Activated CD8-positive, alpha-beta memory T cell treated with anti-CD3 and anti-CD28 coated beads, Interleukin-2, amount 10 ng/mL, durations not matched to agents 7 days and 5 days (primary cell): ENCODE measurements around the gene BANP. TPM values are rescaled to one million over a fixed set of nuclear protein-coding genes. Genes with fewer than 3 reads are reported as not detected.
A peak's percentile ranks its signal among the peaks of the same experiment; 100 is the strongest.

ENCODE experiments used
- ATAC-seq: fragments of 150-1000 bp; cut with Tn5 transposase; one replicate; pipeline ENCODE4 v1.10.0; 2021; ENCODE audit warnings: moderate library complexity
- CTCF ChIA-PET: fragments of 350-600 bp; sonication (Branson Sonifier 250); formaldehyde crosslinking; loops from one replicate; lab custom pipeline; 2021; ENCODE audit warnings: antibody characterized with exemption; lab: Charles Lee
- DNase-seq: peaks from one replicate; pipeline ENCODE4 v3.0.0-alpha.2; 2020
- H3K27ac Mint-ChIP-seq: one replicate; pipeline ENCODE4 v1.8.0; 2021; ENCODE audit warnings: mild to moderate bottlenecking, mixed read lengths
- H3K27me3 Mint-ChIP-seq: one replicate; pipeline ENCODE4 v1.8.0; 2021; ENCODE audit warnings: mixed read lengths
- H3K36me3 Mint-ChIP-seq: one replicate; pipeline ENCODE4 v1.8.0; 2021; ENCODE audit warnings: mild to moderate bottlenecking, mixed read lengths
- H3K4me1 Mint-ChIP-seq: one replicate; pipeline ENCODE4 v1.8.0; 2021; ENCODE audit warnings: mixed read lengths
- H3K4me3 Mint-ChIP-seq: one replicate; pipeline ENCODE4 v1.8.0; 2021; ENCODE audit warnings: mild to moderate bottlenecking, moderate library complexity, mixed read lengths
- H3K9me3 Mint-ChIP-seq: one replicate; pipeline ENCODE4 v1.8.0; 2022; ENCODE audit warnings: low read depth, mixed read lengths
- total RNA-seq, 2 experiments: library from RNA; stranded (reverse); gene quantifications; one replicate each; pipeline ENCODE4 v1.2.3, GENCODE V29; 2021

Gene BANP
- total RNA-seq, 2 experiments from 2014 or later, result 36.1 to 48.7 TPM

GRCh38 chr16:88002749-88003148, 51.5 kb downstream of the BANP start:
- DNase-seq (no peak), ATAC-seq (no peak)
- Mint-ChIP-seq H3K27me3 (no peaks in the 10 kb centered on the region), H3K4me1 (no peaks in the 10 kb centered on the region), H3K27ac (no peak overlapping the region), H3K4me3 (no peak overlapping the region), H3K9me3 (no peaks in the 10 kb centered on the region), H3K36me3 (peaks cover 14% of the 10 kb centered on the region)
- CTCF ChIA-PET, result no interaction called here

- no peaks in the 10 kb centered on the region for H3K9me3 Mint-ChIP-seq
- no peak overlapping the region for H3K4me3 Mint-ChIP-seq
- peaks cover 13% of the 10 kb centered on the region for H3K36me3 Mint-ChIP-seq
- H3K27me3 Mint-ChIP-seq, result no peaks in the 10 kb centered on the region
- no peaks in the 10 kb centered on the region for H3K4me1 Mint-ChIP-seq
- CTCF ChIA-PET, result no interaction called here
- no peak overlapping the region for H3K27ac Mint-ChIP-seq
- DNase-seq, result no peak
- ATAC-seq, result no peak
Observed at GRCh38 chr16:88003316-88003715, 52.1 kb downstream of the BANP start.

GRCh38 chr16:88003736-88004135, 52.5 kb downstream of the BANP start:
- no peaks in the 10 kb centered on the region for H3K9me3 Mint-ChIP-seq
- no peaks in the 10 kb centered on the region for H3K27me3 Mint-ChIP-seq
- no peak overlapping the region for H3K4me3 Mint-ChIP-seq
- peaks cover 9% of the 10 kb centered on the region for H3K36me3 Mint-ChIP-seq
- ATAC-seq (no peak), DNase-seq (no peak)
- CTCF ChIA-PET, result no interaction called here
- H3K27ac Mint-ChIP-seq, result no peak overlapping the region
- H3K4me1 Mint-ChIP-seq, result no peaks in the 10 kb centered on the region

GRCh38 chr16:88004391-88004790, 53.2 kb downstream of the BANP start:
- Mint-ChIP-seq H3K27ac (no peak overlapping the region), H3K36me3 (peaks cover 5% of the 10 kb centered on the region), H3K9me3 (no peaks in the 10 kb centered on the region), H3K4me3 (no peak overlapping the region), H3K4me1 (no peaks in the 10 kb centered on the region), H3K27me3 (no peaks in the 10 kb centered on the region)
- CTCF ChIA-PET, result interaction anchor here (1.4 kb wide), 1 partner anchor 48 kb away, joined by 5 read pairs; no protein-coding TSS in a partner anchor
- DNase-seq (no peak), ATAC-seq (no peak)

- no peak for DNase-seq
- Mint-ChIP-seq H3K9me3 (no peaks in the 10 kb centered on the region), H3K27me3 (no peaks in the 10 kb centered on the region), H3K4me1 (no peaks in the 10 kb centered on the region), H3K27ac (no peak overlapping the region), H3K36me3 (peaks cover 5% of the 10 kb centered on the region), H3K4me3 (no peak overlapping the region)
- CTCF ChIA-PET, result interaction anchor here (1.4 kb wide), 1 partner anchor 49 kb away, joined by 5 read pairs; no protein-coding TSS in a partner anchor
- no peak for ATAC-seq
Observed at GRCh38 chr16:88005181-88005581, 53.9 kb downstream of the BANP start.

- H3K4me3 Mint-ChIP-seq, result no peak overlapping the region
- no peaks in the 10 kb centered on the region for H3K27me3 Mint-ChIP-seq
- CTCF ChIA-PET, result no interaction called here
- DNase-seq, result no peak
- peaks cover 5% of the 10 kb centered on the region for H3K36me3 Mint-ChIP-seq
- H3K27ac Mint-ChIP-seq, result no peak overlapping the region
- ATAC-seq, result no peak
- H3K4me1 Mint-ChIP-seq, result no peaks in the 10 kb centered on the region
- no peaks in the 10 kb centered on the region for H3K9me3 Mint-ChIP-seq
Observed at GRCh38 chr16:88005968-88006367, 54.7 kb downstream of the BANP start.

GRCh38 chr16:88007321-88007731, 56.1 kb downstream of the BANP start:
- H3K27ac Mint-ChIP-seq, result no peak overlapping the region
- H3K9me3 Mint-ChIP-seq, result no peaks in the 10 kb centered on the region
- peaks cover 5% of the 10 kb centered on the region for H3K36me3 Mint-ChIP-seq
- no peaks in the 10 kb centered on the region for H3K4me1 Mint-ChIP-seq
- no peak overlapping the region for H3K4me3 Mint-ChIP-seq
- no peaks in the 10 kb centered on the region for H3K27me3 Mint-ChIP-seq
- ATAC-seq (no peak), DNase-seq (no peak)
- CTCF ChIA-PET, result no interaction called here

- H3K9me3 Mint-ChIP-seq, result no peaks in the 10 kb centered on the region
- no peaks in the 10 kb centered on the region for H3K27me3 Mint-ChIP-seq
- CTCF ChIA-PET, result no interaction called here
- ATAC-seq (no peak), DNase-seq (no peak)
- H3K36me3 Mint-ChIP-seq, result peaks cover 5% of the 10 kb centered on the region
- no peak overlapping the region for H3K4me3 Mint-ChIP-seq
- H3K27ac Mint-ChIP-seq, result no peak overlapping the region
- no peaks in the 10 kb centered on the region for H3K4me1 Mint-ChIP-seq
Observed at GRCh38 chr16:88008840-88009239, 57.6 kb downstream of the BANP start.

GRCh38 chr16:88009563-88010342, 58.5 kb downstream of the BANP start:
- ATAC-seq, result no peak
- Mint-ChIP-seq H3K4me3 (no peak overlapping the region), H3K27ac (no peak overlapping the region), H3K27me3 (no peaks in the 10 kb centered on the region), H3K36me3 (peaks cover 5% of the 10 kb centered on the region), H3K9me3 (no peaks in the 10 kb centered on the region), H3K4me1 (no peaks in the 10 kb centered on the region)
- CTCF ChIA-PET, result no interaction called here
- no peak for DNase-seq

GRCh38 chr16:88010343-88010967, 59.2 kb downstream of the BANP start:
- no peaks in the 10 kb centered on the region for H3K4me1 Mint-ChIP-seq
- DNase-seq, result no peak
- CTCF ChIA-PET, result no interaction called here

GRCh38 chr16:88010968-88011483, 59.8 kb downstream of the BANP start:
- Mint-ChIP-seq H3K4me1 (no peaks in the 10 kb centered on the region), H3K36me3 (peaks cover 4% of the 10 kb centered on the region), H3K27me3 (no peaks in the 10 kb centered on the region), H3K27ac (no peak overlapping the region), H3K9me3 (no peaks in the 10 kb centered on the region), H3K4me3 (no peak overlapping the region)
- ATAC-seq, result no peak
- no peak for DNase-seq
- CTCF ChIA-PET, result no interaction called here

More at GRCh38 chr16:88010343-88010967, 59.2 kb downstream of the BANP start:
- Mint-ChIP-seq H3K36me3 (peaks cover 5% of the 10 kb centered on the region), H3K9me3 (no peaks in the 10 kb centered on the region), H3K27me3 (no peaks in the 10 kb centered on the region), H3K27ac (no peak overlapping the region), H3K4me3 (no peak overlapping the region)
- no peak for ATAC-seq

GRCh38 chr16:88012360-88012759, 61.1 kb downstream of the BANP start:
- CTCF ChIA-PET, result no interaction called here

GRCh38 chr16:88013091-88013609, 61.9 kb downstream of the BANP start:
- Mint-ChIP-seq H3K4me1 (no peaks in the 10 kb centered on the region), H3K27me3 (no peaks in the 10 kb centered on the region), H3K27ac (no peak overlapping the region), H3K36me3 (no peaks in the 10 kb centered on the region), H3K4me3 (no peak overlapping the region), H3K9me3 (no peaks in the 10 kb centered on the region)
- DNase-seq, result no peak
- peak; percentile 42 for ATAC-seq
- CTCF ChIA-PET, result no interaction called here

More at GRCh38 chr16:88012360-88012759, 61.1 kb downstream of the BANP start:
- no peak overlapping the region for H3K27ac Mint-ChIP-seq
- no peak for DNase-seq
- H3K36me3 Mint-ChIP-seq, result peaks cover 3% of the 10 kb centered on the region
- H3K27me3 Mint-ChIP-seq, result no peaks in the 10 kb centered on the region
- H3K4me3 Mint-ChIP-seq, result no peak overlapping the region
- ATAC-seq, result no peak
- no peaks in the 10 kb centered on the region for H3K9me3 Mint-ChIP-seq
- no peaks in the 10 kb centered on the region for H3K4me1 Mint-ChIP-seq
